Astrocyte (in vitro differentiated cells and primary cell): ENCODE results near the gene FGD6. TPM values are rescaled to one million over a fixed set of nuclear protein-coding genes. Genes with fewer than 3 reads are reported as not detected.

Experiments
- DNase-seq: peaks from one replicate; pipeline ENCODE4 v3.0.0-alpha.2; 2010; ENCODE audit warnings: low read depth
- FAIRE-seq: peaks from 2 replicates; lab custom pipeline; 2011; peaks lifted over from hg19 to GRCh38; lab: Jason Lieb, UNC
- H2AFZ ChIP-seq: 2 replicates; pipeline ENCODE4 v1.6.0; 2012; ENCODE audit warnings: low read depth, low read length, inconsistent platforms
- H3K27ac ChIP-seq: 2 replicates; pipeline ENCODE4 v1.5.1; 2011; ENCODE audit warnings: low read depth, low read length, inconsistent platforms
- H3K27me3 ChIP-seq: 2 replicates; pipeline ENCODE4 v1.6.0; 2011; ENCODE audit warnings: low read length, inconsistent platforms; ENCODE audit not compliant: insufficient read depth
- H3K36me3 ChIP-seq: 2 replicates; pipeline ENCODE4 v1.5.1; 2011; ENCODE audit warnings: low read length, inconsistent platforms; ENCODE audit not compliant: insufficient read depth
- H3K4me1 ChIP-seq: 2 replicates; pipeline ENCODE4 v1.5.1; 2011; ENCODE audit warnings: low read length, inconsistent platforms; ENCODE audit not compliant: insufficient read depth
- H3K4me2 ChIP-seq: 2 replicates; pipeline ENCODE4 v1.6.0; 2012; ENCODE audit warnings: low read length, inconsistent platforms
- H3K4me3 ChIP-seq: 2 replicates; pipeline ENCODE4 v1.5.1; 2011; ENCODE audit warnings: low read depth, mild to moderate bottlenecking, low read length, inconsistent platforms; ENCODE audit not compliant: insufficient read depth
- H3K79me2 ChIP-seq: 2 replicates; pipeline ENCODE4 v1.6.0; 2012; ENCODE audit warnings: mild to moderate bottlenecking, low read length, inconsistent platforms; ENCODE audit not compliant: insufficient read depth
- H3K9ac ChIP-seq: 2 replicates; pipeline ENCODE4 v1.6.0; 2012; ENCODE audit warnings: mild to moderate bottlenecking, low read length, inconsistent platforms
- H3K9me3 ChIP-seq: 2 replicates; pipeline ENCODE4 v1.5.1; 2012; ENCODE audit warnings: low read depth, mild to moderate bottlenecking, low read length, inconsistent platforms; ENCODE audit not compliant: insufficient read depth
- H4K20me1 ChIP-seq: 2 replicates; pipeline ENCODE4 v1.6.0; 2012; ENCODE audit warnings: low read length, inconsistent platforms; ENCODE audit not compliant: insufficient read depth
- H3K27ac Mint-ChIP-seq: one replicate; pipeline ENCODE4 v1.8.0; 2021; ENCODE audit warnings: mild to moderate bottlenecking, mixed read lengths; ENCODE audit not compliant: unreplicated experiment
- H3K27me3 Mint-ChIP-seq: one replicate; pipeline ENCODE4 v1.8.0; 2021; ENCODE audit warnings: low read depth, mixed read lengths; ENCODE audit not compliant: unreplicated experiment
- H3K36me3 Mint-ChIP-seq: one replicate; pipeline ENCODE4 v1.8.0; 2021; ENCODE audit warnings: low read depth, mixed read lengths; ENCODE audit not compliant: unreplicated experiment
- H3K4me1 Mint-ChIP-seq: one replicate; pipeline ENCODE4 v1.8.0; 2021; ENCODE audit warnings: low read depth, mixed read lengths; ENCODE audit not compliant: unreplicated experiment
- H3K4me3 Mint-ChIP-seq: one replicate; pipeline ENCODE4 v1.8.0; 2021; ENCODE audit warnings: mild to moderate bottlenecking, moderate library complexity, mixed read lengths; ENCODE audit not compliant: unreplicated experiment
- H3K9me3 Mint-ChIP-seq: one replicate; pipeline ENCODE4 v1.8.0; 2021; ENCODE audit warnings: mild to moderate bottlenecking, mixed read lengths; ENCODE audit not compliant: unreplicated experiment
- EZH2 ChIP-seq: IDR thresholded peaks from 2 replicates; pipeline ENCODE4 v1.6.1; 2012; ENCODE audit warnings: mild to moderate bottlenecking, low read length, inconsistent platforms; ENCODE audit not compliant: insufficient read depth
- total RNA-seq: library from RNA; stranded (reverse); gene quantifications from 2 replicates; pipeline ENCODE4 v1.2.1, GENCODE V29; 2021
- TF ChIP-seq, protein P1 (sequence below): IDR thresholded peaks from 2 replicates; pipeline ENCODE4 v1.5.1; 2011; ENCODE audit warnings: low read depth, mild to moderate bottlenecking, inconsistent platforms, low read length, moderate library complexity; ENCODE audit not compliant: insufficient read depth

FGD6 gene
- total RNA-seq, 1 donor from 2014 or later, result 26.5 TPM

DNA sequence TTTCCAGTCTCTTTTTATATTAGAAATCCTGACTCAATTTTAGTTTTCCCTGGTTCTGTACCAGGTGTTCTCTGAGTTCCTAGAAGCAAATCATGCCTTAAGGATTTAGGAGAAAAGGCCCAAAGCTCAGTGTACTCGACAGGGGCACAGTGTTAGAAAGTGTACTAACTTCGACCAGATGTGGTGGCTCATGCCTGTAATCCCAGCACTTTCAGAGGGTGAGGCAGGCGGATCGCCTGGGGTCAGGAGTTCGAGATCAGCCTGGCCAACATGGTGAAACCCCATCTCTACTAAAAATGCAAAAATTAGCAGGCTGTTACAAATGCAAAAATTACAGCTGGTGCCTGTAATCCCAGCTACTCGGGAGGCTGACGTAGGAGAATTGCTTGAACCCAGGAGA, 12.4 kb upstream of the FGD6 start:
- no peak for TF ChIP-seq EZH2
- TF ChIP-seq, protein P1, sequence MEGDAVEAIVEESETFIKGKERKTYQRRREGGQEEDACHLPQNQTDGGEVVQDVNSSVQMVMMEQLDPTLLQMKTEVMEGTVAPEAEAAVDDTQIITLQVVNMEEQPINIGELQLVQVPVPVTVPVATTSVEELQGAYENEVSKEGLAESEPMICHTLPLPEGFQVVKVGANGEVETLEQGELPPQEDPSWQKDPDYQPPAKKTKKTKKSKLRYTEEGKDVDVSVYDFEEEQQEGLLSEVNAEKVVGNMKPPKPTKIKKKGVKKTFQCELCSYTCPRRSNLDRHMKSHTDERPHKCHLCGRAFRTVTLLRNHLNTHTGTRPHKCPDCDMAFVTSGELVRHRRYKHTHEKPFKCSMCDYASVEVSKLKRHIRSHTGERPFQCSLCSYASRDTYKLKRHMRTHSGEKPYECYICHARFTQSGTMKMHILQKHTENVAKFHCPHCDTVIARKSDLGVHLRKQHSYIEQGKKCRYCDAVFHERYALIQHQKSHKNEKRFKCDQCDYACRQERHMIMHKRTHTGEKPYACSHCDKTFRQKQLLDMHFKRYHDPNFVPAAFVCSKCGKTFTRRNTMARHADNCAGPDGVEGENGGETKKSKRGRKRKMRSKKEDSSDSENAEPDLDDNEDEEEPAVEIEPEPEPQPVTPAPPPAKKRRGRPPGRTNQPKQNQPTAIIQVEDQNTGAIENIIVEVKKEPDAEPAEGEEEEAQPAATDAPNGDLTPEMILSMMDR, result no peak
- peaks cover 91% of the 10 kb centered on the region for H3K79me2 ChIP-seq
- H3K36me3 ChIP-seq, result no peaks in the 10 kb centered on the region
- H3K27me3 ChIP-seq, result no peaks in the 10 kb centered on the region
- Mint-ChIP-seq H3K36me3 (peaks cover 6% of the 10 kb centered on the region), H3K27ac (peak overlapping the region; percentile 44), H3K4me1 (peaks cover 11% of the 10 kb centered on the region), H3K9me3 (no peaks in the 10 kb centered on the region), H3K4me3 (no peak overlapping the region), H3K27me3 (no peaks in the 10 kb centered on the region)
- no peak overlapping the region for H3K4me3 ChIP-seq
- peaks cover 37% of the 10 kb centered on the region for H4K20me1 ChIP-seq
- no peak for DNase-seq
- H3K4me1 ChIP-seq, result peaks cover 2% of the 10 kb centered on the region
- FAIRE-seq, result no peak
- no peak overlapping the region for H3K9ac ChIP-seq
- H3K9me3 ChIP-seq, result no peaks in the 10 kb centered on the region
- H3K27ac ChIP-seq, result no peak overlapping the region
- no peak overlapping the region for H3K4me2 ChIP-seq
- H2AFZ ChIP-seq, result no peak overlapping the region

DNA sequence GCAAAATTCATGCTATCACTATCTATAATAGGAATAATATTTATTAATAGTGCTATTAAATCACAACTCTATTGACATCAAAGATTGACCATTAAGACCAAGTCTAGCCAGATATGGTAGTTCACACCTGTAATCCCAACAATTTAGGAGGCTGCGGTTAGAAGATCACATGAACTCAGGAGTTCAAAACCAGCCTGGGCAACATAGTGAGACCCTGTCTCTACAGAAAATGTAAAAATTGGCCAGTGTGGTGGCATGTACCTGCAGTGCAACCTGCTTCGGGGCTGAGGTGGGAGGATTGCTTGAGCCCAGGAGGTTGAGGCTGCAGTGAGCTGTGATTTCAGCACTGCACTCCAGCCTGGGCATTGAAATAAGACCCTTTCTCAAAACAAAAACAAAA, 11.3 kb upstream of the FGD6 start:
- no peak overlapping the region for H3K4me3 ChIP-seq
- H3K9ac ChIP-seq, result no peak overlapping the region
- H3K79me2 ChIP-seq, result peaks cover 96% of the 10 kb centered on the region
- no peaks in the 10 kb centered on the region for H3K27me3 Mint-ChIP-seq
- H3K27ac Mint-ChIP-seq, result peak overlapping the region; percentile 53
- H3K36me3 Mint-ChIP-seq, result peaks cover 5% of the 10 kb centered on the region
- H3K36me3 ChIP-seq, result no peaks in the 10 kb centered on the region
- peaks cover 19% of the 10 kb centered on the region for H3K4me1 Mint-ChIP-seq
- TF ChIP-seq EZH2, result no peak
- TF ChIP-seq, protein P1, result no peak
- H3K4me1 ChIP-seq, result peaks cover 4% of the 10 kb centered on the region
- H3K4me3 Mint-ChIP-seq, result no peak overlapping the region
- no peaks in the 10 kb centered on the region for H3K9me3 ChIP-seq
- no peaks in the 10 kb centered on the region for H3K27me3 ChIP-seq
- no peak for FAIRE-seq
- no peak overlapping the region for H3K4me2 ChIP-seq
- no peak overlapping the region for H2AFZ ChIP-seq
- H3K27ac ChIP-seq, result no peak overlapping the region
- DNase-seq, result no peak
- H4K20me1 ChIP-seq, result peaks cover 45% of the 10 kb centered on the region
- no peaks in the 10 kb centered on the region for H3K9me3 Mint-ChIP-seq

DNA sequence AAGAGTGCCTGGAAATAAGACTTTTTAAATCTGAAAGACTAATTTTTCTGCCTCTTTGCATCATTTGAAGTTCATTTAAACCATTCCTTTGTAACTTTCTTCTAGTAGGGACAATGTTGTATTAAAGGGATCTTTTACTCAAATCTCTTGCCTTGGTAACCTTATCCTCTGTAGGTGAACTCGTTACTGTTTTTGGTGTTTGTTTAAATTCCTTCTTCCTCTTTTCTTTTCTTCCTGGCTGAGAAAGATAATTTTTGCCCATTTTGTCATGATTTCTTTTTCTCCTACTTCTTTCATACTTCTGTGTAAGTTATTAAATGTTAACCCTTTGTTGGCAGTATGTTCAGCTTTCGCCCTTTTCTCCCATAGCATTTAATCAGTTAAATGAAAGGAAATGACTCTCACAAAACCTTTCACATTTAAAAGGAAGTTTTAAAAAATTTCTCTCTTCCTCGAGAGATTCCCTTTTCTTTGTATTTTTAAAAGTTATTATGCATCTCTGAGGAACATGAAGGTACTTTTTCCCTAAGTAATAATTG, 10.6 kb upstream of the FGD6 start:
- Mint-ChIP-seq H3K27me3 (no peaks in the 10 kb centered on the region), H3K4me3 (no peak overlapping the region), H3K36me3 (peaks cover 5% of the 10 kb centered on the region), H3K9me3 (no peaks in the 10 kb centered on the region), H3K27ac (no peak overlapping the region), H3K4me1 (peaks cover 21% of the 10 kb centered on the region)
- no peak for TF ChIP-seq EZH2
- TF ChIP-seq, protein P1, result no peak
- no peak for FAIRE-seq
- Histone ChIP-seq H3K4me1 (peaks cover 4% of the 10 kb centered on the region), H3K4me2 (no peak overlapping the region), H3K9ac (no peak overlapping the region), H3K36me3 (no peaks in the 10 kb centered on the region), H3K79me2 (peaks cover 96% of the 10 kb centered on the region), H3K4me3 (no peak overlapping the region), H3K27ac (no peak overlapping the region), H3K9me3 (no peaks in the 10 kb centered on the region), H3K27me3 (no peaks in the 10 kb centered on the region), H2AFZ (no peak overlapping the region), H4K20me1 (peaks cover 44% of the 10 kb centered on the region)
- DNase-seq, result no peak
